GM12878 (cell line): Measurements from ENCODE around the gene P3H2. TPM values are rescaled to one million over a fixed set of nuclear protein-coding genes. Genes with fewer than 3 reads are reported as not detected.

Experiments
- ATAC-seq: fragments of 200-7000 bp; cut with Tn5 transposase; 3 replicates; pipeline ENCODE4 v1.9.1; 2020; ENCODE audit warnings: mild to moderate bottlenecking, moderate library complexity
- BruUV-seq: library from RNA; stranded (reverse); fragments of 400-500 nt; replicated peaks from 2 replicates; lab custom pipeline; 2021; lab: Mats Ljungman, UMichigan
- CTCF ChIA-PET: fragments of 300-600 bp; sonication (Branson Sonifier 250); formaldehyde crosslinking; extraction: SDS; loops from one replicate; lab custom pipeline; 2021; ENCODE audit warnings: inconsistent platforms; lab: Yijun Ruan, JAX
- POLR2A ChIA-PET: fragments of 350-600 bp; formaldehyde crosslinking; extraction: SDS; loops from one replicate; lab custom pipeline; 2021; ENCODE audit warnings: inconsistent platforms; lab: Charles Lee
- RAD21 ChIA-PET: fragments of 300-600 bp; sonication (Branson Sonifier 250); formaldehyde crosslinking; loops from one replicate; lab custom pipeline; 2023; ENCODE audit warnings: antibody characterized with exemption; ENCODE audit not compliant: unreplicated experiment; lab: Charles Lee
- SMC1A ChIA-PET: fragments of 300-600 bp; sonication (Branson Sonifier 250); formaldehyde crosslinking; loops from one replicate; lab custom pipeline; 2023; ENCODE audit not compliant: unreplicated experiment, uncharacterized antibody; lab: Charles Lee
- DNase-seq: peaks from one replicate; pipeline ENCODE4 v3.0.0-alpha.2; 2011; ENCODE audit warnings: low read depth, low spot score
- FAIRE-seq: peaks from 3 replicates; lab custom pipeline; 2011; peaks lifted over from hg19 to GRCh38; lab: Jason Lieb, UNC
- H2AFZ ChIP-seq: 2 replicates; pipeline ENCODE4 v1.6.0; 2011; ENCODE audit warnings: low read depth, low read length, control low read depth; ENCODE audit not compliant: control insufficient read depth
- H3K27ac ChIP-seq: 2 replicates; pipeline ENCODE4 v1.5.1; 2011; ENCODE audit warnings: control low read depth; ENCODE audit not compliant: control insufficient read depth, insufficient read depth
- H3K27me3 ChIP-seq, 2 experiments: replicated peaks in 1 of 2; 2 replicates each; pipeline versions ENCODE4 v1.6.0 to v1.6.1; 2011; ENCODE audit warnings: low read length in 1 of 2; ENCODE audit not compliant: control insufficient read depth in 2 of 2, insufficient read depth in 2 of 2
- H3K36me3 ChIP-seq, 2 experiments: 2 replicates each; pipeline ENCODE4 v1.5.1; 2011; ENCODE audit warnings: low read length in 1 of 2; ENCODE audit not compliant: control insufficient read depth in 2 of 2, insufficient read depth in 2 of 2
- H3K4me1 ChIP-seq: 2 replicates; pipeline ENCODE4 v1.6.1; 2011; ENCODE audit warnings: mild to moderate bottlenecking, low read length, moderate library complexity, mixed read lengths; ENCODE audit not compliant: control insufficient read depth, insufficient read depth
- H3K4me2 ChIP-seq: 2 replicates; pipeline ENCODE4 v1.6.0; 2011; ENCODE audit warnings: control low read depth; ENCODE audit not compliant: control insufficient read depth, insufficient read depth
- H3K4me3 ChIP-seq: fragments of 200-600 bp; sonication (generic); 2 replicates; pipeline ENCODE4 v1.5.1; 2016
- H3K79me2 ChIP-seq: 2 replicates; pipeline ENCODE4 v1.6.0; 2011; ENCODE audit warnings: low read length; ENCODE audit not compliant: control insufficient read depth, insufficient read depth
- H3K9ac ChIP-seq: 2 replicates; pipeline ENCODE4 v1.8.0; 2011; ENCODE audit warnings: low read length, control low read depth, mixed read lengths; ENCODE audit not compliant: control insufficient read depth, insufficient read depth
- H3K9me3 ChIP-seq: replicated peaks from 3 replicates; pipeline ENCODE4 v1.5.1; 2011; ENCODE audit warnings: mild to moderate bottlenecking, low read length; ENCODE audit not compliant: control insufficient read depth, insufficient read depth
- H4K20me1 ChIP-seq: 2 replicates; pipeline ENCODE4 v1.6.0; 2011; ENCODE audit not compliant: control insufficient read depth, insufficient read depth
- DPF2 ChIP-seq: fragments of 450-650 bp; IDR thresholded peaks from 2 replicates; pipeline ENCODE4 v1.6.1; 2017; ENCODE audit warnings: mild to moderate bottlenecking
- ESRRA ChIP-seq: IDR thresholded peaks from 2 replicates; pipeline ENCODE4 v1.6.1; 2012; ENCODE audit warnings: mild to moderate bottlenecking, low read length, improper control_type of control experiment
- KLF5 ChIP-seq: fragments of 450-650 bp; IDR thresholded peaks from 2 replicates; pipeline ENCODE4 v1.6.1; 2014; ENCODE audit warnings: mild to moderate bottlenecking; ENCODE audit not compliant: partially characterized antibody
- MLLT1 ChIP-seq: fragments of 450-650 bp; IDR thresholded peaks from 2 replicates; pipeline ENCODE4 v1.6.1; 2016; ENCODE audit warnings: mild to moderate bottlenecking
- MXI1 ChIP-seq: fragments of 150-350 bp; IDR thresholded peaks from 2 replicates; pipeline ENCODE4 v1.6.1; 2011; ENCODE audit warnings: low read depth, mild to moderate bottlenecking, inconsistent platforms, low read length, improper control_type of control experiment
- RUNX3 ChIP-seq: IDR thresholded peaks from 2 replicates; pipeline ENCODE4 v1.6.1; 2012; ENCODE audit warnings: low read length, inconsistent platforms
- SPI1 ChIP-seq: IDR thresholded peaks from 2 replicates; pipeline ENCODE4 v1.6.1; 2011; ENCODE audit warnings: low read depth, mild to moderate bottlenecking, low read length, moderate library complexity, borderline replicate concordance; ENCODE audit not compliant: insufficient read depth
- WGBS: methylation state at CpG from one replicate; pipeline ENCODE4 v1.1.6; 2016; ENCODE audit warnings: low lambda C conversion rate; ENCODE audit not compliant: insufficient replicate concordance, insufficient coverage; ENCODE audit errors: missing lambda C conversion rate; 5-methylcytosine and 5-hydroxymethylcytosine counted together
- in situ Hi-C: fragments of 300-500 bp; cut with MboI; formaldehyde crosslinking; loops from 9 replicates; pipeline ENCODE4 v1.14.3; 2018; ENCODE audit warnings: mixed read lengths
- intact Hi-C: fragments of 100-400 bp; cut with micrococcal nuclease; formaldehyde crosslinking; loops from one replicate; pipeline ENCODE4 v1.14.2; 2022; ENCODE audit not compliant: unreplicated experiment
- polyA plus RNA-seq, 11 experiments: library from polyadenylated mRNA; depleted of rRNA in 4 of 11; unstranded in 6 of 11; stranded (reverse) in 5 of 11; fragments of >200 nt; fragmentation: Nextera tagmentation in 4 of 11; fragmentation: Illumina TruSeq in 1 of 11; extraction: Ambion mirVana in 4 of 11; extraction: Trizol in 1 of 11; gene quantifications; 1 replicate in 1 of 11; 2 replicates in 10 of 11; pipeline versions ENCODE4 v1.2.1 to v1.2.3, GENCODE V29; 2011 to 2016; ENCODE audit warnings: inconsistent platforms in 2 of 11, missing spikeins in 2 of 11, low read depth in 1 of 11
- total RNA-seq, 4 experiments: library from RNA; depleted of rRNA in 3 of 4; stranded (reverse); fragments of >200 nt in 3 of 4; fragmentation: Illumina TruSeq in 1 of 4; extraction: Trizol in 1 of 4; gene quantifications; 2 replicates each; pipeline versions ENCODE4 v1.2.1 to v1.2.3, GENCODE V29; 2013 to 2021
- TF ChIP-seq, protein P1 (sequence below): fragments of 450-650 bp; formaldehyde crosslinking; IDR thresholded peaks from 2 replicates; pipeline ENCODE4 v1.4.0; 2020; ENCODE audit warnings: mild to moderate bottlenecking, moderate library complexity

Gene P3H2
- total and polyA plus RNA-seq, 10 of the 15 experiments (the other 5 are each of a cell fraction or from before 2014, with no cell fraction given) = 27.0 to 97.6 (median 83.2) TPM

GRCh38 chr3:190094160-190094718, 26.5 kb downstream of the P3H2 start (continued):
- TF ChIP-seq SPI1 (peak; percentile 44), MXI1 (no peak), DPF2 (no peak), MLLT1 (no peak)
- TF ChIP-seq, protein P1, sequence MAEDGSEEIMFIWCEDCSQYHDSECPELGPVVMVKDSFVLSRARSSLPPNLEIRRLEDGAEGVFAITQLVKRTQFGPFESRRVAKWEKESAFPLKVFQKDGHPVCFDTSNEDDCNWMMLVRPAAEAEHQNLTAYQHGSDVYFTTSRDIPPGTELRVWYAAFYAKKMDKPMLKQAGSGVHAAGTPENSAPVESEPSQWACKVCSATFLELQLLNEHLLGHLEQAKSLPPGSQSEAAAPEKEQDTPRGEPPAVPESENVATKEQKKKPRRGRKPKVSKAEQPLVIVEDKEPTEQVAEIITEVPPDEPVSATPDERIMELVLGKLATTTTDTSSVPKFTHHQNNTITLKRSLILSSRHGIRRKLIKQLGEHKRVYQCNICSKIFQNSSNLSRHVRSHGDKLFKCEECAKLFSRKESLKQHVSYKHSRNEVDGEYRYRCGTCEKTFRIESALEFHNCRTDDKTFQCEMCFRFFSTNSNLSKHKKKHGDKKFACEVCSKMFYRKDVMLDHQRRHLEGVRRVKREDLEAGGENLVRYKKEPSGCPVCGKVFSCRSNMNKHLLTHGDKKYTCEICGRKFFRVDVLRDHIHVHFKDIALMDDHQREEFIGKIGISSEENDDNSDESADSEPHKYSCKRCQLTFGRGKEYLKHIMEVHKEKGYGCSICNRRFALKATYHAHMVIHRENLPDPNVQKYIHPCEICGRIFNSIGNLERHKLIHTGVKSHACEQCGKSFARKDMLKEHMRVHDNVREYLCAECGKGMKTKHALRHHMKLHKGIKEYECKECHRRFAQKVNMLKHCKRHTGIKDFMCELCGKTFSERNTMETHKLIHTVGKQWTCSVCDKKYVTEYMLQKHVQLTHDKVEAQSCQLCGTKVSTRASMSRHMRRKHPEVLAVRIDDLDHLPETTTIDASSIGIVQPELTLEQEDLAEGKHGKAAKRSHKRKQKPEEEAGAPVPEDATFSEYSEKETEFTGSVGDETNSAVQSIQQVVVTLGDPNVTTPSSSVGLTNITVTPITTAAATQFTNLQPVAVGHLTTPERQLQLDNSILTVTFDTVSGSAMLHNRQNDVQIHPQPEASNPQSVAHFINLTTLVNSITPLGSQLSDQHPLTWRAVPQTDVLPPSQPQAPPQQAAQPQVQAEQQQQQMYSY (CRISPR knock-in tag) = no peak

DNA sequence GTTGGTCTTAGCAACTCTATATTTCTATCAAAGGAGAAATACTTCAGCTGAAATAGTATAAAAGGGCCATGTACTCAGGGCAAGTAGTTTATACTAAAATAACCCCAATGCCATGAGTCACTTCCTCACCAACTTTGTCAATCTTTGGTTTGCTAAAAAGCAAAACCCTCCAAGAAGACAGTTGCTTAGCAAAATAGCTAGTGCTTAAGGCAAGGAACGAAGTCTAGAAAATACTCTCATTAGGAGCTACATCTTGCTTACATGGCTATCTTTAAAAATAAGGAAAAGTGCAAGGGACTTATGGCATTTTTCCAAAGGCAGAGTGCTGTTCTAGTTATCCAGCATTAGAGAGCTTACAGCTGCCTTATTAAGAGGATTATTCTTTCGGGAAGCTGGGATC, 28.4 kb downstream of the P3H2 start:
- DNase-seq = no peak
- H3K36me3 ChIP-seq = no peaks in the 10 kb centered on the region
- RAD21 ChIA-PET = interaction anchor here (0.7 to 1.9 kb wide), 10 partner anchors 9 to 107 kb away, joined by 3 to 12 read pairs (median 4); partner anchors contain the start of gene P3H2
- H2AFZ ChIP-seq = no peak overlapping the region
- H3K4me3 ChIP-seq = no peak overlapping the region
- CTCF ChIA-PET = interaction anchor here (0.9 to 2.1 kb wide), 3 partner anchors 28 to 292 kb away, joined by 3 to 8 read pairs (median 4); partner anchors contain the start of gene P3H2
- H3K4me1 ChIP-seq = no peaks in the 10 kb centered on the region
- POLR2A ChIA-PET = interaction anchor here (0.6 to 1.6 kb wide), 9 partner anchors 8 to 54 kb away, joined by 3 to 6 read pairs (median 4); no protein-coding TSS in a partner anchor
- no peaks in the 10 kb centered on the region for H4K20me1 ChIP-seq
- BruUV-seq = no TSS peak
- in situ Hi-C loops = no loop called here
- no peak overlapping the region for H3K9ac ChIP-seq
- intact Hi-C loops = no loop called here
- no peak overlapping the region for H3K4me2 ChIP-seq
- no peak for FAIRE-seq
- H3K9me3 ChIP-seq = no peaks in the 10 kb centered on the region
- no peak for ATAC-seq
- WGBS = 4% methylated on average over 2 of the region's 2 CpGs
- H3K27me3 ChIP-seq = no peaks in the 10 kb centered on the region
- TF ChIP-seq KLF5 (no peak), RUNX3 (0 out of 2 replicates have a peak, but pooled peaks have one; percentile 25), ESRRA (no peak)
- TF ChIP-seq, all 136 proteins: peak for 1
- no peak overlapping the region for H3K27ac ChIP-seq
- peaks cover 5% of the 10 kb centered on the region for H3K79me2 ChIP-seq
- SMC1A ChIA-PET = interaction anchor here (0.6 to 3.3 kb wide), 21 partner anchors 8 to 873 kb away, joined by 3 to 17 read pairs (median 3); partner anchors contain the start of gene P3H2
